Measurements from ENCODE around the gene CGNL1.

CGNL1 gene

DNA sequence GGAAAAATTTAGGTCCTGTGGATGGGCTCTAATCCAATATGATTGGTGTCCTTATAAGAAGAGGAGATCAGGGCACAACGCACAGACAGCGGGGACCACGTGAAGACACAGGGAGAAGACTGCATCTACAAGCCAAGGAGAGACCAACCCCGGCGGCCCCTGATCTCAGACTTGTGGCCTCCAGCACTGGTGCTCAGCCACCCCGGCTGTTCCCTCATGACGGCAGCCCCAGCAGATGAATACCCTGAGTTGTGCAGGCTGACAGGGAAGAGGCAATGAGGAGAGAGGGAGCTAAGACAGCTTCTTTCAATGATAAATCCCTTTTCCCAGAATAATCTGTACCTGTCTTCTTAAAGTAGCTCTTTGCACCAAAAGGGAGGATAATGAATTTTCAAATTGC is 33.3 kb upstream of the CGNL1 start:
- Histone ChIP-seq H3K9me2 (replicated peaks; ENCODE audit: insufficient read depth, low read length) (no peaks in the 10 kb centered on the region), H3K4me1 (ENCODE audit: low read length) (no peaks in the 10 kb centered on the region), H4K20me1 (ENCODE audit: insufficient read depth, low read length) (no peaks in the 10 kb centered on the region), H3F3A (ENCODE audit: insufficient read depth, low read length) (no peaks in the 10 kb centered on the region), H3K36me3 (replicated peaks; ENCODE audit: insufficient read depth, low read length) (no peaks in the 10 kb centered on the region), H3K4me2 (ENCODE audit: low read depth, low read length) (no peak overlapping the region), H3K9me3 (replicated peaks; ENCODE audit: insufficient read depth, low read length) (no peaks in the 10 kb centered on the region), H3K27me3 (replicated peaks; ENCODE audit: insufficient read depth, low read length) (no peaks in the 10 kb centered on the region), H3K9ac (ENCODE audit: low read length) (no peak overlapping the region), H3K4me3 (ENCODE audit: low read length) (no peak overlapping the region), H3K27ac (ENCODE audit: low read length) (no peak overlapping the region), H3K79me2 (ENCODE audit: low read length) (no peaks in the 10 kb centered on the region), H2AFZ (ENCODE audit: low read length) (no peak overlapping the region)
- DNase-seq = no peak
- TF ChIP-seq EZH2phosphoT487 (IDR thresholded peaks at IDR 0.05; ENCODE audit: low read length) (no peak), EZH2 (optimal IDR thresholded peaks at IDR 0.05; ENCODE audit: low read depth, low read length) (no peak)
- TF ChIP-seq, protein P1, sequence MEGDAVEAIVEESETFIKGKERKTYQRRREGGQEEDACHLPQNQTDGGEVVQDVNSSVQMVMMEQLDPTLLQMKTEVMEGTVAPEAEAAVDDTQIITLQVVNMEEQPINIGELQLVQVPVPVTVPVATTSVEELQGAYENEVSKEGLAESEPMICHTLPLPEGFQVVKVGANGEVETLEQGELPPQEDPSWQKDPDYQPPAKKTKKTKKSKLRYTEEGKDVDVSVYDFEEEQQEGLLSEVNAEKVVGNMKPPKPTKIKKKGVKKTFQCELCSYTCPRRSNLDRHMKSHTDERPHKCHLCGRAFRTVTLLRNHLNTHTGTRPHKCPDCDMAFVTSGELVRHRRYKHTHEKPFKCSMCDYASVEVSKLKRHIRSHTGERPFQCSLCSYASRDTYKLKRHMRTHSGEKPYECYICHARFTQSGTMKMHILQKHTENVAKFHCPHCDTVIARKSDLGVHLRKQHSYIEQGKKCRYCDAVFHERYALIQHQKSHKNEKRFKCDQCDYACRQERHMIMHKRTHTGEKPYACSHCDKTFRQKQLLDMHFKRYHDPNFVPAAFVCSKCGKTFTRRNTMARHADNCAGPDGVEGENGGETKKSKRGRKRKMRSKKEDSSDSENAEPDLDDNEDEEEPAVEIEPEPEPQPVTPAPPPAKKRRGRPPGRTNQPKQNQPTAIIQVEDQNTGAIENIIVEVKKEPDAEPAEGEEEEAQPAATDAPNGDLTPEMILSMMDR (IDR thresholded peaks at IDR 0.05; ENCODE audit: low read length) = no peak

DNA sequence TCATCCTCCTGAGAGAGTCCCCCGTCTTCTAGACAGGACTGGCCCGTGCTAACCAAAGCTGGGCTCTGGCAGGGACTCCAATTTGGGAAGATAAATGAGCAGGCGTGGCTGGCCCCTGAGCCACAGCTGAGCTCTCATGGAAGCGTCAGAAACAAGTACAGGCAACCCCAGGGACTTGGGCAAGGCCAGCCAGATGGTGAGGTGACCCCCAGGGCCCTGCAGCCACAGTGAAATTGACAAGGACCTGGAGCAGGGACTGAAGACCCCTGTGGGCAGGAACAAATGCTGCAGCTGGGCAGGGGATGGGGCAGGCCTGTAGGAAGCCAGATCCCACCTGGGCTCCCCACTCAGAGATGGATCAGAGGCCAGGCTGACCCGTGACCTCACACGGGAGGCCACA is 32.8 kb upstream of the CGNL1 start:
- Histone ChIP-seq H3F3A (ENCODE audit: insufficient read depth, low read length) (no peaks in the 10 kb centered on the region), H3K4me2 (ENCODE audit: low read depth, low read length) (no peak overlapping the region), H2AFZ (ENCODE audit: low read length) (no peak overlapping the region), H3K9me2 (replicated peaks; ENCODE audit: insufficient read depth, low read length) (no peaks in the 10 kb centered on the region), H3K36me3 (replicated peaks; ENCODE audit: insufficient read depth, low read length) (no peaks in the 10 kb centered on the region), H3K4me3 (ENCODE audit: low read length) (no peak overlapping the region), H3K9ac (ENCODE audit: low read length) (no peak overlapping the region), H3K27me3 (replicated peaks; ENCODE audit: insufficient read depth, low read length) (no peaks in the 10 kb centered on the region), H3K4me1 (ENCODE audit: low read length) (no peaks in the 10 kb centered on the region), H4K20me1 (ENCODE audit: insufficient read depth, low read length) (no peaks in the 10 kb centered on the region), H3K9me3 (replicated peaks; ENCODE audit: insufficient read depth, low read length) (no peaks in the 10 kb centered on the region), H3K27ac (ENCODE audit: low read length) (no peak overlapping the region), H3K79me2 (ENCODE audit: low read length) (no peaks in the 10 kb centered on the region)
- DNase-seq = no peak
- TF ChIP-seq, protein P1 (IDR thresholded peaks at IDR 0.05; ENCODE audit: low read length) = no peak
- TF ChIP-seq EZH2phosphoT487 (IDR thresholded peaks at IDR 0.05; ENCODE audit: low read length) = no peak
- no peak for TF ChIP-seq EZH2 (optimal IDR thresholded peaks at IDR 0.05; ENCODE audit: low read depth, low read length)

DNA sequence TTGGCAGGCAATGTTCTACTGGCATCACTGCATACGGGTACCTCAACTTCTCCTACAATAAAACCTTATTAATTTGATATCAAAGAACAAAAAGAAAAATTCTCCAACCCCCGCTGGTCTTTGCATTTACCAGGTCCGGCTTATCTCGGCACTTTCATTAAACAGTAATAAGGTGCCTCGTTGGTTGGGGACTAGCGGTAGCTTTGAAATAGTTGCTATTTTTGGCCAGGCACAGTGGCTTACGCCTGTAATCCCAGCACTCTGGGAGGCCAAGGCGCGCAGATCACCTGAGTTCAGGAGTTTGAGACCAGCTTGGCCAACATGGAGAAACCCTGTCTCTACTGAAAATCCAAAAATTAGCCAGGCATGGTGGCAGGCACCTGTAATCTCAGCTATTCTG is 32.0 kb upstream of the CGNL1 start:
- H4K20me1 ChIP-seq (ENCODE audit: insufficient read depth, low read length) = no peaks in the 10 kb centered on the region
- no peak overlapping the region for H3K9ac ChIP-seq (ENCODE audit: low read length)
- no peak overlapping the region for H3K4me2 ChIP-seq (ENCODE audit: low read depth, low read length)
- H3K27ac ChIP-seq (ENCODE audit: low read length) = no peak overlapping the region
- no peaks in the 10 kb centered on the region for H3K27me3 ChIP-seq (replicated peaks; ENCODE audit: insufficient read depth, low read length)
- TF ChIP-seq EZH2 (optimal IDR thresholded peaks at IDR 0.05; ENCODE audit: low read depth, low read length) (no peak), EZH2phosphoT487 (IDR thresholded peaks at IDR 0.05; ENCODE audit: low read length) (no peak)
- TF ChIP-seq, protein P1 (IDR thresholded peaks at IDR 0.05; ENCODE audit: low read length) = no peak
- no peaks in the 10 kb centered on the region for H3K36me3 ChIP-seq (replicated peaks; ENCODE audit: insufficient read depth, low read length)
- H3K4me1 ChIP-seq (ENCODE audit: low read length) = no peaks in the 10 kb centered on the region
- H3F3A ChIP-seq (ENCODE audit: insufficient read depth, low read length) = no peaks in the 10 kb centered on the region
- H3K4me3 ChIP-seq (ENCODE audit: low read length) = no peak overlapping the region
- H3K79me2 ChIP-seq (ENCODE audit: low read length) = no peaks in the 10 kb centered on the region
- H2AFZ ChIP-seq (ENCODE audit: low read length) = no peak overlapping the region
- no peaks in the 10 kb centered on the region for H3K9me3 ChIP-seq (replicated peaks; ENCODE audit: insufficient read depth, low read length)
- DNase-seq = no peak
- no peaks in the 10 kb centered on the region for H3K9me2 ChIP-seq (replicated peaks; ENCODE audit: insufficient read depth, low read length)
